VCaP (cell line): ENCODE results near the gene FUS.
"Not testable (repeated sequence)": the region's sequence is repeated elsewhere in the genome, so short reads cannot be mapped to it uniquely, and the experiment has no call there.

Experiments used
- H3K27ac ChIP-seq: fragments of 450-650 bp; 2 replicates; pipeline ENCODE4 v1.5.1; 2017
- TF ChIP-seq, protein P1 (sequence below): fragments of 450-650 bp; conservative IDR thresholded peaks from 2 replicates; pipeline ENCODE4 v1.5.1; 2017; ENCODE audit warnings: mild to moderate bottlenecking, moderate library complexity

FUS gene

DNA sequence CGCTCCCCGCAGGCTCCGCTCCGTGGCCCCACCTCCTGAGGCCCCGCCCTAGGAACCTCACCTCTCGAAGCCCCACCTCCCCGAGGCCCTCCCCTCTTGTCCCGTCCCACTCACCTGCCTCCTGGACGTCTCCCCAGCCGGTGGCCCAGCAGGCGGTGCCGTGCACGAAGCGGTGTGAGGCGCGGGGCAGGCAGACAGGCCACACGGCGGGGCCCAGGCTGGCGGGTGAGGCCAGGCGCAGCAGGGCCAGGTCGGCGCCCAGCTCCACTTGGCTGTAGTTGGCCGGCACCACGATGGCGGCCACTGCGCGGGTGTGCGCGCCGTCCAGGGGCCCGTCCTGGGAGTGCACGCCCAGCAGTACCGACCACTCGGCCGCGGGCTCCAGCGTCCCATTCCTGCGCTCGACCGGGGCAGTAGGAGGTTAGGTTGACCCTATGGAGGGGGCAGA, 31.6 kb upstream of the FUS start:
- TF ChIP-seq, protein P1, sequence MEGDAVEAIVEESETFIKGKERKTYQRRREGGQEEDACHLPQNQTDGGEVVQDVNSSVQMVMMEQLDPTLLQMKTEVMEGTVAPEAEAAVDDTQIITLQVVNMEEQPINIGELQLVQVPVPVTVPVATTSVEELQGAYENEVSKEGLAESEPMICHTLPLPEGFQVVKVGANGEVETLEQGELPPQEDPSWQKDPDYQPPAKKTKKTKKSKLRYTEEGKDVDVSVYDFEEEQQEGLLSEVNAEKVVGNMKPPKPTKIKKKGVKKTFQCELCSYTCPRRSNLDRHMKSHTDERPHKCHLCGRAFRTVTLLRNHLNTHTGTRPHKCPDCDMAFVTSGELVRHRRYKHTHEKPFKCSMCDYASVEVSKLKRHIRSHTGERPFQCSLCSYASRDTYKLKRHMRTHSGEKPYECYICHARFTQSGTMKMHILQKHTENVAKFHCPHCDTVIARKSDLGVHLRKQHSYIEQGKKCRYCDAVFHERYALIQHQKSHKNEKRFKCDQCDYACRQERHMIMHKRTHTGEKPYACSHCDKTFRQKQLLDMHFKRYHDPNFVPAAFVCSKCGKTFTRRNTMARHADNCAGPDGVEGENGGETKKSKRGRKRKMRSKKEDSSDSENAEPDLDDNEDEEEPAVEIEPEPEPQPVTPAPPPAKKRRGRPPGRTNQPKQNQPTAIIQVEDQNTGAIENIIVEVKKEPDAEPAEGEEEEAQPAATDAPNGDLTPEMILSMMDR: no peak
- H3K27ac ChIP-seq: no peak overlapping the region

DNA sequence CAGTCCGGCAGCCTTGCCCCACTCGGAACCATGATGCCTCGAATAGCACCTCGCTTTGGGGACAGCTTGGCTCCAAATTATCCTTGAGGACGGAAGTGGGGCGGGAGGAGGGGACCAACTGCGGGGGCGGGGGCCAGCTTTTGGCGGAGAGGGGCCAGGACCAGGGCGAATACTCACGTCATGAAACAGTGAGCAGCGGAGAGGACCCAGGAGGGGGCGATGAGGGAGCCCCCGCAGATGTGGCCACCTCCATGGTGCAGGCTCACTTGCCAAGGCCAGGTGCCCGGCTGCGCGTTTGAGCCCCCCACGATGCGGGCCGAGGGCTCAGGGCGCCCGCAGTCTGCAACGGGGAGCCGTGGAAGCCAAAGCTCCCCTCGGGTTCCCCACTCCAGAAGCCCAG, 31.0 kb upstream of the FUS start:
- TF ChIP-seq, protein P1: no peak
- H3K27ac ChIP-seq: no peak overlapping the region

DNA sequence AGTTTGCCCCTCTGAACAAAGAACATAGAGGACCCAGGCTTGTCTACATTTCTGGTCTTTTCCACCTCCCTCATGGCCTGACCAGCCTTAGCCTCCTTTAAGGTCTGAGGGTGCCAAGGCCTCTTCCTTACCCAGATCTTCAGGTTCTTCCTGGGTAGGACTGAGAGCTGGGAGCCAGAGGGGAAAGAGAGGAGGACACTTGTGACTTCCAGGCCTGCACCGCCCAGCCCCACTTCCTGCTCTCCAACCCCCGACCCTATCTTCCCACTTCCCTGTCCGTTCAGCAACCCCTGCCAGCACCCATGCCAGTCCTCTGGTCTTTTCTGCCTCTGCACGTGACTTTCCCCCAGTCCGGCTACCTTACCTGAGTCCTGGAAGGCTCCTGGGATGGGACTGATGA, 30.6 kb upstream of the FUS start:
- TF ChIP-seq, protein P1: no peak
- H3K27ac ChIP-seq: no peak overlapping the region

DNA sequence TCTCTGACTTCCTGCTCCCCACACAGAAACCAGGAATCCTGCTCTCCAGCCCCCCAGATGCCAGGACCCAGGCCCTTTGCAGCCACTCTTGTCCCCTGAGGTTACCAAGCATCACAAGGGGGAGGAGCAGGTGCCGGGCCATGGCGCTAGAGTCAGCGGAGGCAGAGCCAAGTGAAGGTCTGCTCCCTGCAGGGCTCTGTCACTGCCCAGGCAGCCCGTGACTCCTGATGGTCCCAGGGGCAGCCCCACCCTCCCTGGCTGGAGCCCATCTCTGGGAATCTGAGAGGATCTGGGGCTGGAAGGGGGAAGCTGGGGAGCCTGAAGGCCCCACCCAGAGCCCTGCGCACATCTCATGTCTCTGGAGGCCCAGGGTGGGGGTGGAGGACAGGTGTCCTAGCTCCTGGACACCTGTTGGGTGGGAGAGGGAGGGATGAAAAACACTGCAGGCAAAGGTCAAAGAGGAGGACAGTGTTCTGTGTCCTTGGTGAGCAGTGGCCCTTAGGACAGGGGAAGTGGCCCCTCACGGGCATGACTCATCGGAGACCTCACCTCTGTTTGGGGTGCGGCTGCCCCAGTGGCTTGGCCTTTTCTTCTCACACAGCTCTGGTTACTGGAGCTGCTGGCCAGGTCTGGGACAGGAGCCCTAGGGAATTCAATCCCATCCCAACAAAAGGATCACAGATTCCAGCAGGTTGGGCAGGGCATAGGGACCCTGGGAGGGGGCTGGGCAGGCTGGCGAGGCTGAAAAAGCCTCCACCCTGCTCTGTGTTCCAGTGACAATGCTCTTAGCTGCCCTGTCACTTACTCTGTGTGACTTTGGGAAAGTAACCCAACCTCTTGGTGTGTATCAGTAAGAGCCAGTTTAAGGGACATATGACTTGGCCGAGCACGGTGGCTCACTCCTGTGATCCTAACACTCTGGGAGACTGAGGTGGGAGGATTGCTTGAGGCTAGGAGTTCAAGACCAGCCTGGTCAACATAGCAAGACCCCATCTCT, 29.7 kb upstream of the FUS start, which contains the start of gene PRSS36:
Gene PRSS36 (minus strand): TSS at position 173 of the 997 bp plus-strand sequence. CDS start 31 bp downstream, at position 142.
- H3K27ac ChIP-seq: no peak within 1 kb of the TSS
- TF ChIP-seq, protein P1: no peak

DNA sequence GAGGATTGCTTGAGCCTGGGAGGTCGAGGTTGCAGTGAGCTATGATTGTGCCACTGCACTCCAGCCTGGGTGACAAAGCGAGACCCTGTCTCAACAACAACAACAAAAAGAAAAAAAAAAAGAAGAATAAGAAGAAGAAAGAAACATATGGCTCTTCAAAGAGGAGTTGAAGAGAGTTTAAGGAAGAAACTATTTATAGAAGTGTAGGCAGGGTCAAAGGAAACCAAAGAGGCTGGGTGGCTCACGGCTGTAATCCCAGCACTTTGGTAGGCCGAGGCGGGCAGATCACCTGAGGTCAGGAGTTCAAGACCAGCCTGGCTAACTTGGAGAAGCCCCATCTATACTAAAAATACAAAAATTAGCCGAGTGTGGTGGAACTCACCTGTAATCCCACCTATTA, 29.0 kb upstream of the FUS start:
- not testable (repeated sequence) for H3K27ac ChIP-seq

DNA sequence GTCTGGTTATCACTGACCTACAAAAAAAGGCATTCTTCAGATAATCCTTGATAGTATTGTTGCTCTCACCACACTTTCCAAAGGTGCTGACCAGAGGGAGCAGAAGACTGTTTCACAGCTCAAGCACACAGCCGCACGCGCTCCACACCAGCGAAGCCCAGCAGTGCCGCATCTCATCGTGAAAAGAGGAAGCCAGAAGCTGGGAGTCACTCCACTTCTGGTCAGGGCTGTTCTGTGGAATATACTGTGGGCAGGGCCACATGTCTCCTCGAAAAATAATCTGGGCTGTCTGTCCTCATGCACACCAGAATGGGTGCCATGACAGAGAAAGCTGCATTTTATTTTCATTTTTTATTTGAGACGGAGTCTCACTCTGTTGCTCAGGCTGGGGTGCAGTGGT, 22.8 kb upstream of the FUS start:
- no peak overlapping the region for H3K27ac ChIP-seq
- TF ChIP-seq, protein P1: no peak

DNA sequence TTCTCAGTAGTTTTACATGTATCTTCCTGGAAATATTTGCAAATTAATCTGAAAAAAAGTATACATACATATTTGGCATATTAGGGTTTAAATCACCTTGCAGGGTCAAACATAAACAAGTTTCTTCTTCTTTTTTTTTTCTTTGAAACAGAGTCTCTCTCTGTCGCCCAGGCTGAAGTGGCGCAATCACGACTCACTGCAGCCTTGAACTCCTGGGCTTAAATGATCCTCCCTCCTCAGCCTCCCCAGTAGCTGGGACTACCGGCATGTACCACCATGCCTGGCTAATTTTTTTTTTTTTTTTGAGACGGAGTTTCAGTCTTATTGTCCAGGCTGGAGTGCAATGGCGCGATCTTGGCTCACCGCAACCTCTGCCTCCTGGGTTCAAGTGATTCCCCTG, 12.6 kb upstream of the FUS start:
- TF ChIP-seq, protein P1: no peak
- H3K27ac ChIP-seq: no peak overlapping the region

DNA sequence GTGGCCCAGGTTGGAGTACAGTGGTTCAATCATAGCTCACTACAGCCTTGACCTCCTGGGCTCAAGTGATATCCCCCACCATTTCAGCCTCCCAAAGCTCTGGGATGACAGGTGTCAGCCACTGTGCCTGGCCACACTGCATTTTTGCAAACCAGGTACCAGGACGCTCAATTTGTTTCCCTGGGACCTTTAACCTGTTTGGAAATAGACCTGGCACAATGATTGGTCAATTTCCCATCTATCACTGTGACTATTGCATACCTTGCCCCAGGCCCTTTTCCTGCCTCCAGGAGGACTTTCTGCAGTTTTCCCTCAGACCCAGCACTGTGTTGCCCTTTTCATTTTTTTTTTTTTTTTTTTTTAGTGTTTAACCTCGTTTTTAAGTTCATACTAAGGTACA, 11.1 kb upstream of the FUS start:
- TF ChIP-seq, protein P1: no peak
- H3K27ac ChIP-seq: no peak overlapping the region

DNA sequence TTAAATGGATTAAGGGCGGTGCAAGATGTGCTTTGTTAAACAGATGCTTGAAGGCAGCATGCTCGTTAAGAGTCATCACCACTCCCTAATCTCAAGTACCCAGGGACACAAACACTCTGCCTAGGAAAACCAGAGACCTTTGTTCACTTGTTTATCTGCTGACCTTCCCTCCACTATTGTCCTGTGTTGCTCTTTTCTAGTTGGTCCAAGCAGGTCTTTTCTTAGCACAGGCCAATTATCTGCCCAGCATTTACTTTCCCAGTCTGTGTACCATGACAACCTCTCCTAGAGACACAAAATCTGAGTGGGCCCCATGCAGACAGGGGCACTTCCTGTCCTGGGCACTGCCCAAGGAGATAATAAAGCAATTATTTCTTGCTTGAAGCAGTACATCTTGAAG, 9.9 kb upstream of the FUS start:
- H3K27ac ChIP-seq: not testable (repeated sequence)
